Esophagus muscularis mucosa (tissue), 4 donors: ENCODE data around the gene GLIS1. TPM values are rescaled to one million over a fixed set of nuclear protein-coding genes. Genes with fewer than 3 reads are reported as not detected.

ENCODE experiments used
- DNase-seq: peaks from one replicate; pipeline ENCODE4 v3.0.0-alpha.2; 2017; ENCODE audit errors: extremely low spot score
- H3K27ac ChIP-seq, 4 donors: fragments of 200-600 bp; sonication (generic); replicated peaks in 1 of 4; 1 replicate in 3 of 4; 2 replicates in 1 of 4; pipeline ENCODE4 v1.5.1; 2016 to 2019; ENCODE audit warnings: mild to moderate bottlenecking in 1 of 4
- H3K27me3 ChIP-seq, 4 donors: fragments of 200-600 bp; sonication (generic); one replicate each; pipeline versions ENCODE4 v1.5.1 to v1.6.0; 2016 to 2019
- H3K36me3 ChIP-seq, 4 donors: fragments of 200-600 bp; sonication (generic); one replicate each; pipeline ENCODE4 v1.5.1; 2016 to 2019
- H3K4me1 ChIP-seq, 4 donors: fragments of 200-600 bp; sonication (generic); one replicate each; pipeline ENCODE4 v1.5.1; 2016 to 2019
- H3K4me3 ChIP-seq, 4 donors: fragments of 200-600 bp; sonication (generic); 1 replicate in 2 of 4; 2 replicates in 2 of 4; pipeline ENCODE4 v1.5.1; 2016 to 2019; ENCODE audit warnings: mild to moderate bottlenecking in 4 of 4, moderate library complexity in 1 of 4
- H3K9me3 ChIP-seq, 4 donors: fragments of 200-600 bp; sonication (generic); 1 replicate in 3 of 4; 2 replicates in 1 of 4; pipeline ENCODE4 v1.5.1; 2016 to 2019
- EP300 ChIP-seq: sonication (generic); formaldehyde crosslinking; IDR thresholded peaks from one replicate; pipeline ENCODE4 v1.6.1; 2017; ENCODE audit warnings: antibody characterized with exemption
- POLR2A ChIP-seq: fragments of 450-650 bp; IDR thresholded peaks from one replicate; pipeline ENCODE4 v1.6.1; 2017; ENCODE audit warnings: antibody characterized with exemption, moderate library complexity, mild to moderate bottlenecking, low read depth
- POLR2AphosphoS5 ChIP-seq, 2 donors: sonication (generic); formaldehyde crosslinking; IDR thresholded peaks; one replicate each; pipeline ENCODE4 v1.6.1; 2017; ENCODE audit warnings: antibody characterized with exemption in 2 of 2
- WGBS: methylation state at CpG from one replicate; pipeline ENCODE4 v1.1.5; 2018; 5-methylcytosine and 5-hydroxymethylcytosine counted together
- intact Hi-C: fragments of 100-400 bp; cut with DNase I; formaldehyde crosslinking; loops from one replicate; pipeline ENCODE4 v1.15.1; 2023
- total RNA-seq, 4 donors: library from RNA; depleted of rRNA; stranded (reverse); fragments of >200 nt; gene quantifications; one replicate each; pipeline versions ENCODE4 v1.1.0 to v1.2.1, GENCODE V29; 2016
- TF ChIP-seq, protein P1 (sequence below), 3 experiments: fragments of 200-600 bp in 2 of 3; fragments of 450-650 bp in 1 of 3; sonication (generic) in 2 of 3; IDR thresholded peaks; one replicate each; pipeline ENCODE4 v1.5.1; 2017 to 2019; ENCODE audit warnings: antibody characterized with exemption in 3 of 3, mild to moderate bottlenecking in 2 of 3, moderate library complexity in 1 of 3

Gene GLIS1
- total RNA-seq, 4 donors from 2014 or later = 0.17 to 0.42 TPM; not detected in 2

DNA sequence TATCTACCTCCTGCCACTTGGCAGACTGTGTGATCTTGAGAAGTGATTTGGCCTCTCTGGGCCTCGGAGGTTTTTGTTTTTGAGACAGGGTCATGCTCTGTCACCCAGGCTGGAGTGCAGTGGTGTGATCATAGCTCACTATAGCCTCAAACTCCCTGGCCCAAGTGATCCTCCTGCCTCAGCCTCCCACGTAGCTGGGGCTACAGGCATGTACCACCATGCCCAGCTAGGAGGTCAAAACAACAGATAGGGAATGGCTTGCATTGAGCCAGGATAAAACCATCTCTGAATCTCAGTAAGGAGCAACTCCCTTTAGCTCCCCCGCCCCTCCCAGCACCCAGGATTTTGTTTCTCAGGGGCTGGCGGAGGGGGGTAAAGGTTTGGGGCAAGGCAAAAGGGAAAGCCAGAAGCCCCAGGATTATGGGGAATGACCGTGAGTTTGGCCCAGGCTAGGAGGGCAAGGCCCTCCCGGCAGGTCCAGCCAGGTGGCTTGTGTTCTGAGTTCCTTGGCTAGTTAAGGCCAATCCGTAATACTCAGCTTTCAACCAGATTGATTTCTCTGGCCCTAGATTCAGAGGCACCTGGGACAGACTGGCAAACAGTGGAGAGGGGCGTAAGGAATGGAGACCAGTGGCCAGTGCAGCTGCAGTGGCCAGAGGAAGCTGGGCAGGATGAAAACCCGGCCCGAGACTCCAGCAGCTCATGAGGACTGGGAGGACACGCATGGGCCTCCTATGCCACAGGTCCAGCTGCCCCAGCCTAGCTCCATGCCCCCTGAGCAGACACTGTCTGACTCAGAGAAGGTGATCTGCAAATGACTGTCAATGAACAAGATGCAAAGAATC is 149.7 kb downstream of the GLIS1 start:
- DNase-seq = no peak
- H3K27ac ChIP-seq = no peak overlapping the region
- H3K27me3 ChIP-seq = peaks cover 0 to 2% (median 0%) of the 10 kb centered on the region in 4 donors
- H3K4me1 ChIP-seq = peaks cover 0 to 11% (median 1%) of the 10 kb centered on the region in 4 donors
- H3K4me3 ChIP-seq = no peak overlapping the region
- TF ChIP-seq POLR2A (no peak), POLR2AphosphoS5 (IDR thresholded peaks at IDR 0.05) (no peak), EP300 (no peak)
- TF ChIP-seq, protein P1, sequence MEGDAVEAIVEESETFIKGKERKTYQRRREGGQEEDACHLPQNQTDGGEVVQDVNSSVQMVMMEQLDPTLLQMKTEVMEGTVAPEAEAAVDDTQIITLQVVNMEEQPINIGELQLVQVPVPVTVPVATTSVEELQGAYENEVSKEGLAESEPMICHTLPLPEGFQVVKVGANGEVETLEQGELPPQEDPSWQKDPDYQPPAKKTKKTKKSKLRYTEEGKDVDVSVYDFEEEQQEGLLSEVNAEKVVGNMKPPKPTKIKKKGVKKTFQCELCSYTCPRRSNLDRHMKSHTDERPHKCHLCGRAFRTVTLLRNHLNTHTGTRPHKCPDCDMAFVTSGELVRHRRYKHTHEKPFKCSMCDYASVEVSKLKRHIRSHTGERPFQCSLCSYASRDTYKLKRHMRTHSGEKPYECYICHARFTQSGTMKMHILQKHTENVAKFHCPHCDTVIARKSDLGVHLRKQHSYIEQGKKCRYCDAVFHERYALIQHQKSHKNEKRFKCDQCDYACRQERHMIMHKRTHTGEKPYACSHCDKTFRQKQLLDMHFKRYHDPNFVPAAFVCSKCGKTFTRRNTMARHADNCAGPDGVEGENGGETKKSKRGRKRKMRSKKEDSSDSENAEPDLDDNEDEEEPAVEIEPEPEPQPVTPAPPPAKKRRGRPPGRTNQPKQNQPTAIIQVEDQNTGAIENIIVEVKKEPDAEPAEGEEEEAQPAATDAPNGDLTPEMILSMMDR (IDR thresholded peaks at IDR 0.05) = no peak
- WGBS = 87% methylated on average over 9 of the region's 11 CpGs
- no peaks in the 10 kb centered on the region for H3K36me3 ChIP-seq
- no peaks in the 10 kb centered on the region for H3K9me3 ChIP-seq
- intact Hi-C loops = no loop called here

DNA sequence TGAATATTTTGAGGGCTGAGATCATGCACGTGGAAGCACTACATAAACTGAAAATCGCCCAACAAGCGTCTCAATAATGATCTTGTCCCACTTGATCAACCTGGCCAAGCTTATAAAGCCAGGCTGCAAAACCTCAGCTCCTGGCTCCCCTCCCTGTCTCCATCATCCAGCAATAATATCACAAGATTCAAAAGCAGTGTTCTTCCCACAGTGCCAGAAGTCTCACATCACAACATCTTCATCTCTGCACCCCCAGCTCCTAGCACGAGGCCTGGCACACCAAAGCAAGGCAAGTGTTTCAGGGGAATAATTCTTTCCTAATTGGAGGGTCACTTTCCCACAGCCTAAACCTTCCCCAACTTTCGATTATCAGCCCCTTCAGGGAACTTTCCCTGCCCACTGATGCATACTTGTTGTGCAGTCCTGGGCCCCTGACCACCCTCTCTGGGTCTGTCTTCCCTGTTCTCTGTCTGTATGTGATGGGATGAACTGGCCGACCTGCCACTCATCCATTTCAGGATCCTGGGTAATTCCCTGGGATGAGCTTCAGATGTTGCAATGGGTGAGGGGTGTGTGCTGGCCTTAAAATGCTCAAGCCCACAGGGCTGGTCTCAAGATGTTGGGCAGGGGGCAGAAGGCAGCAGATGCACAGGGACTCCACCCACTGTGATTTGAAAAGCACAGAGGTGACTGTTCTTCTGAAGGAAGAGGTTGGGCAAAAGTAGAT is 150.7 kb downstream of the GLIS1 start:
- TF ChIP-seq EP300 = no peak
- no peak for TF ChIP-seq POLR2A
- no peak for TF ChIP-seq POLR2AphosphoS5 (IDR thresholded peaks at IDR 0.05)
- TF ChIP-seq, protein P1 (IDR thresholded peaks at IDR 0.05) = no peak
- DNase-seq = no peak
- 67% methylated on average over 6 of the region's 6 CpGs for WGBS
- Histone ChIP-seq H3K36me3 (no peaks in the 10 kb centered on the region), H3K4me1 (peaks cover 0 to 11% (median 1%) of the 10 kb centered on the region in 4 donors), H3K27ac (no peak overlapping the region), H3K9me3 (no peaks in the 10 kb centered on the region), H3K4me3 (no peak overlapping the region), H3K27me3 (no peaks in the 10 kb centered on the region)
- intact Hi-C loops = no loop called here

DNA sequence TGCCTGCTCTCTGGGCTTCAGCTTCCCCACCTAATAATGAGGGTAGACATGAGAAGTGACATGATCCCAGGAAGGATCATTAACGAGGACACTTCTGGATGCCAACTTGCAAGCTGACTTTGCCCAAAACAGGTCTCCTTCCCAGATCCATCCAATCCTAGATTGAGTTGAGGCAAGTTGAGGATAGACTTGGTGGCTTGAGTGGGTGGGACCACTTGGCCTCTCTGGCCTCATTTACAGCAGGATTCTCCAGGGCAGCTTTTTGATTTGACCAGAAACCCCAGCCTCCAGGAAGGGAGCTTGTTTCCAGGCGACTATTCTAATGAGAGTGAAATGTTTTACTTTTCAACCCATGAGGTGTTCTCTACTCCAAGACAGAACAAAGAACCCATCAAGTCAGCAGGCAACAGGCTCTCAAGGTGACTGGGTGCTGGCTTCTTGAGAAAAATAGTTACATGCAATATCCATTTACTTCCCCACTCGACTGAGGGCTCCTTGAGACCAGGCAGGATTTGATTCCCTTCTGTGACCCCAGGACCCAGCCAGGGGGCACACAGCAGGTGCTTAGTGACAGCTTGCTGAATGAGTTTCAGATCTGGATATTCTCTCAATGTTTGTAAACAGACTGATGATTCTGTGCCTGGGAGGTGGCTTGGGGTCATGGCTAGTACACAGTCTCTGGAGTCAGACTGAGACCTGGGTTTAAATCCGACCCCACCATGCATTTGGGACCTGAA is 151.5 kb downstream of the GLIS1 start:
- no peak overlapping the region for H3K27ac ChIP-seq
- no peaks in the 10 kb centered on the region for H3K27me3 ChIP-seq
- TF ChIP-seq EP300 = no peak
- TF ChIP-seq POLR2A = no peak
- no peak for TF ChIP-seq POLR2AphosphoS5 (IDR thresholded peaks at IDR 0.05)
- TF ChIP-seq, protein P1 (IDR thresholded peaks at IDR 0.05) = no peak
- H3K4me1 ChIP-seq = peaks cover 0 to 4% (median 1%) of the 10 kb centered on the region in 4 donors
- no peak overlapping the region for H3K4me3 ChIP-seq
- intact Hi-C loops = no loop called here
- DNase-seq = no peak
- no peaks in the 10 kb centered on the region for H3K36me3 ChIP-seq
- no peaks in the 10 kb centered on the region for H3K9me3 ChIP-seq
- WGBS = 85% methylated on average over 3 of the region's 4 CpGs

DNA sequence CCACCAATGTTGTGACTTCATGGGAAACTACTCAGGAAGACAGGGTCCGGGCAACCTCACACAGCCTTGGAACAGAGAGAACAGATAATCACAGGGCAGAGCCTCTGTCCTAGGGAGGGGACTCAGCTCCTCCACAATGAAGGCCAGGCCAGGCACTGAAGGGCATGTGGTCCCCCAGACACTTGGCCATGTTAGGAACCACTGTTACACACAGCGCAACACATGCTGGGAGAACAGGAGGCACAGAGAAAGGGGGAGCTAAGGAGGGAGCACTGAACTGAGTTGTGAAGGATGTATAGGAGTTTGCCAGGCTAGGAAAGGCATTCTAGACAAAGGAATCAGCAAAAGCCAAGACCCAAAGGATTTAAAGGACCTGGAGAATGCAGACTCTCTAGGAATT is 152.2 kb downstream of the GLIS1 start:
- no peak for DNase-seq
- 84% methylated on average over 2 of the region's 2 CpGs for WGBS
- H3K4me1 ChIP-seq = peaks cover 0 to 2% (median 0%) of the 10 kb centered on the region in 4 donors
- no peak overlapping the region for H3K4me3 ChIP-seq
- intact Hi-C loops = no loop called here
- TF ChIP-seq POLR2AphosphoS5 (IDR thresholded peaks at IDR 0.05) = no peak
- TF ChIP-seq, protein P1 (IDR thresholded peaks at IDR 0.05) = no peak
- TF ChIP-seq EP300 = no peak
- TF ChIP-seq POLR2A = no peak
- H3K9me3 ChIP-seq = no peaks in the 10 kb centered on the region
- H3K27ac ChIP-seq = no peak overlapping the region
- H3K36me3 ChIP-seq = no peaks in the 10 kb centered on the region
- H3K27me3 ChIP-seq = no peaks in the 10 kb centered on the region
